Karpas-422 (cell line): ENCODE results near the gene CUTA. TPM values are rescaled to one million over a fixed set of nuclear protein-coding genes. Genes with fewer than 3 reads are reported as not detected.
"Not testable (repeated sequence)": the region's sequence is repeated elsewhere in the genome, so short reads cannot be mapped to it uniquely, and the experiment has no call there.

ENCODE experiments used
- DNase-seq: peaks from one replicate; pipeline ENCODE4 v3.0.0-alpha.2; 2015
- H2AFZ ChIP-seq: fragments of 200-600 bp; sonication (generic); 2 replicates; pipeline ENCODE4 v1.6.1; 2014; ENCODE audit warnings: antibody characterized with exemption, low read length, mixed read lengths
- H3K27ac ChIP-seq: fragments of 200-600 bp; sonication (generic); 2 replicates; pipeline ENCODE4 v1.5.1; 2014; ENCODE audit warnings: mild to moderate bottlenecking, low read length, moderate library complexity
- H3K27me3 ChIP-seq: fragments of 200-600 bp; sonication (generic); 2 replicates; pipeline ENCODE4 v1.6.1; 2014; ENCODE audit warnings: low read length, mixed read lengths
- H3K36me3 ChIP-seq: fragments of 200-600 bp; sonication (generic); 2 replicates; pipeline ENCODE4 v1.6.1; 2014; ENCODE audit warnings: low read length, mixed read lengths; ENCODE audit not compliant: insufficient read depth
- H3K4me1 ChIP-seq: fragments of 200-600 bp; sonication (generic); 2 replicates; pipeline ENCODE4 v1.6.1; 2014; ENCODE audit warnings: mild to moderate bottlenecking, low read length, mixed read lengths
- H3K4me2 ChIP-seq: fragments of 200-600 bp; sonication (generic); 2 replicates; pipeline ENCODE4 v1.6.1; 2014; ENCODE audit warnings: low read length, low read depth, mild to moderate bottlenecking; ENCODE audit not compliant: poor library complexity, severe bottlenecking
- H3K4me3 ChIP-seq: fragments of 200-600 bp; sonication (generic); 2 replicates; pipeline ENCODE4 v1.5.1; 2014; ENCODE audit warnings: mild to moderate bottlenecking, antibody characterized with exemption, low read length, mixed read lengths
- H3K79me2 ChIP-seq: fragments of 200-600 bp; sonication (generic); 2 replicates; pipeline ENCODE4 v1.6.1; 2014; ENCODE audit warnings: mild to moderate bottlenecking, low read length, mixed read lengths
- H3K9ac ChIP-seq: fragments of 200-600 bp; sonication (generic); 2 replicates; pipeline ENCODE4 v1.6.0; 2014; ENCODE audit warnings: low read length
- H3K9me2 ChIP-seq: fragments of 200-600 bp; sonication (generic), shearing (Covaris generic); replicated peaks from 2 replicates; pipeline ENCODE4 v1.6.0; 2014; ENCODE audit warnings: mild to moderate bottlenecking, low read length, moderate library complexity; ENCODE audit not compliant: insufficient read depth
- H3K9me3 ChIP-seq: fragments of 300-700, 200-600 bp; sonication (generic); 2 replicates; pipeline ENCODE4 v1.6.1; 2014; ENCODE audit warnings: low read length, mixed read lengths
- H4K20me1 ChIP-seq: fragments of 200-600 bp; sonication (generic); 2 replicates; pipeline ENCODE4 v1.6.1; 2014; ENCODE audit warnings: mild to moderate bottlenecking, antibody characterized with exemption, low read length, low read depth; ENCODE audit not compliant: insufficient read depth
- total RNA-seq: library from RNA; depleted of rRNA; stranded (reverse); fragments of >200 nt; shearing (Covaris generic); gene quantifications from 2 replicates; pipeline ENCODE4 v1.2.3, GENCODE V29; 2014; ENCODE audit warnings: low replicate concordance

Gene CUTA
- total RNA-seq, 1 experiment from 2014 or later, result 260 TPM

DNA sequence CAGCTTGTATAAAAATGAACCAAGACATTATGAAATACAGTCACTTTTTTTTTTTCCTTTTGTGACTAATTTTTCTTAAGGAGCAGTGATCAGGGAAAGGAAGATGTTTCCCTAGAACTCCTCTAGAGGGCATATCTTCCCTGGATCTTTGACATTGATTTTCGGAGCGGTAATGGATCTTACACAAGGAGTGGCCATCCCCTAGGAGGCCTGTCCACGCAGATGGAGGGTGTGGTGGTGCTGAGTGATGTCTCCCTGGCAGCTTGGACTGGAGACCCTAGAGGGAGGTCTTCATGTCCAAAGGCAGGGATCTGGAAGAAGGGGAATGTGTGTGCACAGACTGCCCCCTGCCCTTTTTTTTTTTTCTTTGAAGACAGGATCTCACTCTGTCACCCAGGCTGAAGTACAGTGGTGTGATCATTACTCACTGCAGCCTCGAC is 33.3 kb downstream of the CUTA start:
- Histone ChIP-seq H3K4me2 (no peak overlapping the region), H3K9ac (no peak overlapping the region), H3K4me1 (peaks cover 4% of the 10 kb centered on the region; the same call in 1 of the 2 replicates), H2AFZ (no peak overlapping the region), H3K27ac (no peak overlapping the region), H3K9me2 (no peaks in the 10 kb centered on the region), H3K79me2 (no peaks in the 10 kb centered on the region), H4K20me1 (no peaks in the 10 kb centered on the region), H3K36me3 (no peaks in the 10 kb centered on the region), H3K27me3 (no peaks in the 10 kb centered on the region), H3K4me3 (no peak overlapping the region), H3K9me3 (no peaks in the 10 kb centered on the region)
- DNase-seq, result peak; percentile 37

DNA sequence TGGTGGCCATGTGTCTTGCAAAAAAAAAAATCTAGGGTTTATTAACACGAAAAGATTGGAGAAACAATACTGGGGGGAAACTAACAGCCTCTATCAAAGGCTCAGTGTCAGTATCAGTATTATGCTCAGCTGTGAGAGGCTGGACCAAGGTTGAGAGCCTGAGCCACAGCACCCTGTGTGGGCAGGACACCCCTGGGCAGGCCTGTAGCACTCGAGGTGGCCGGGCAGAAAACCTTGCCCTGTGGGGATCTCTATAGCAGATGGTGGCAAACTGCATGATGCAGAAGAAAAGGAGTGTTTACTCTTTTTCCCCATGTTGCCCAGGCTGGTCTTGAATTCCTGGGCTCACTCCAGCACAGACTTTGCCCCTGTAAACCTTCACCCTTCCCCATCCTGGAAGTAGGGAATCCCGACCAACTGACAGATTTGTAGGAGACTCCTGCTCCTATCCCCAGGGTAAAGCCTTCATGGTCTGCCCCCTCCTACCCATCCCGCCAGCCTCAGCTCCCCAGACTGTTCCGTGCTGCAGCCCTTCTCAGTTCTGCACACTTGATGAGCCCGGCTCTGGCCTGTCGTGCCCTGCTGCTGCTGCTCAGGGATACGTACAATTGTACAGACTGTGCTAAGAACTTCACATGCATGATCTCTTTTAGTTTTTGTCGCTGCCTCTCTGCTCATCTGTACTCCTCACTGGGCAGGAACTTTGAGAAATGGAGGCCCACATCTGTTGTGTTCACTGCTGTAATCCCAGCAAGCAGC is 34.3 kb downstream of the CUTA start:
- Histone ChIP-seq H3K4me3 (no peak overlapping the region), H3K36me3 (no peaks in the 10 kb centered on the region), H3K9me3 (no peaks in the 10 kb centered on the region), H3K9ac (no peak overlapping the region), H3K79me2 (no peaks in the 10 kb centered on the region), H3K27me3 (no peaks in the 10 kb centered on the region), H3K27ac (no peak overlapping the region), H4K20me1 (no peaks in the 10 kb centered on the region), H2AFZ (no peak overlapping the region), H3K4me2 (no peak overlapping the region), H3K9me2 (no peaks in the 10 kb centered on the region), H3K4me1 (peaks cover 4% of the 10 kb centered on the region; the same call in 1 of the 2 replicates)
- peak; percentile 25 for DNase-seq

DNA sequence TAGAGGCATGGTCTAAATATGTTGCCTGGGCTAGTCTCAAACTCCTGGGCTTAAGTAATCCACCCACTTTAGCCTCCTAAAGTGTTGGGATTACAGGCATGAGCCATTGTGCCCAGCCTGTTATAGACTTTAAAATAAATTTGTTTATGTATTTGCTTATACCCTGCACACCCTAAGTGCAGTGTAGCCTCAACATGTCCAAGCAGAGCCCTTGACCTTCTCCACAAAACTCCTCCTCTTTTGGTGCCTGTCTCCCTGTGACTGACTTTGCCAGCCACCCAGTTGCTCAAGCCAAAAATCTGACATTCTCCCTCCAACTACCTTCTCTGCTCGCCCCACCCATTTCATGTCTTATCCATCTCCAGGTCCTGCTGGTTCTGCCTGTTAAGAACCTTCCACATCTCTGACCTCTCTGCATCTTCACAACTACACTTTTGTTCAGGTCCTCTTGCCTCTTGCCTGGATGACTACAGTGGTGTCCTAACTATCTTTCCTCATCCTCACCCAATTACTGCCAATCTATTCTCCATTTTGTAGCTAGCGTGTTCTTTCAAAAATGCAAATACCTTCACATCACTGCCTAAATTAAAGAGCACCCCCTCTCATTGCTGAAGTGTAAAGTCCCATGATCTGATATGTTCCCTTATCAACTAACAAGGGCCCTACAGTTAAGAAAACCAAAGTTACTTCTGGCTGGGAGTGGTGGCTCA is 37.5 kb downstream of the CUTA start:
- no peaks in the 10 kb centered on the region for H3K9me2 ChIP-seq
- H3K27me3 ChIP-seq, result no peaks in the 10 kb centered on the region
- no peak overlapping the region for H2AFZ ChIP-seq
- no peaks in the 10 kb centered on the region for H3K9me3 ChIP-seq
- no peak overlapping the region for H3K27ac ChIP-seq
- H3K4me3 ChIP-seq, result no peak overlapping the region
- no peaks in the 10 kb centered on the region for H4K20me1 ChIP-seq
- DNase-seq, result peak; percentile 41
- no peaks in the 10 kb centered on the region for H3K79me2 ChIP-seq
- no peak overlapping the region for H3K9ac ChIP-seq
- H3K4me1 ChIP-seq, result peaks cover 4% of the 10 kb centered on the region; the same call in 1 of the 2 replicates
- H3K36me3 ChIP-seq, result no peaks in the 10 kb centered on the region
- H3K4me2 ChIP-seq, result no peak overlapping the region

DNA sequence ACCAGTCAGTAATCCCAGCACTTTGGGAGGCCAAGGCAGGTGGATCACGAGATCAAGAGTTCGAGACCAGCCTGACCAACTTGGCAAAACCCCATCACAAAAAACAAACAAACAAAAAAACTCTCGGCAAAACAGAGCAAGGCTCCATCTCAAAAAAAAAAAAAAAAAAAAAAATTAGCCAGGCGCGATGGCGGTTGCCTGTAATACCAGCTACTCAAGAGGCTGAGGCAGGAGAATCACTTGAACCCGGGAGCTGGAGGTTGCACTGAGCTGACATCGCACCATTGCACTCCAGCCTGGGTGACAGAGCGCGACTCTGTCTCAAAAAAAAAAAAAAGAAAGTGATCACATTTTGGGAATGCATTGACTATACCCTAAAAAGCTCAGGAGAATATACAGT is 38.7 kb downstream of the CUTA start:
- not testable (repeated sequence) for H3K27me3 ChIP-seq, H3K9me2 ChIP-seq, H3K9ac ChIP-seq, H3K27ac ChIP-seq, H3K36me3 ChIP-seq, H3K9me3 ChIP-seq, H3K4me2 ChIP-seq, H4K20me1 ChIP-seq, H3K79me2 ChIP-seq, H3K4me1 ChIP-seq, H3K4me3 ChIP-seq, H2AFZ ChIP-seq, DNase-seq

DNA sequence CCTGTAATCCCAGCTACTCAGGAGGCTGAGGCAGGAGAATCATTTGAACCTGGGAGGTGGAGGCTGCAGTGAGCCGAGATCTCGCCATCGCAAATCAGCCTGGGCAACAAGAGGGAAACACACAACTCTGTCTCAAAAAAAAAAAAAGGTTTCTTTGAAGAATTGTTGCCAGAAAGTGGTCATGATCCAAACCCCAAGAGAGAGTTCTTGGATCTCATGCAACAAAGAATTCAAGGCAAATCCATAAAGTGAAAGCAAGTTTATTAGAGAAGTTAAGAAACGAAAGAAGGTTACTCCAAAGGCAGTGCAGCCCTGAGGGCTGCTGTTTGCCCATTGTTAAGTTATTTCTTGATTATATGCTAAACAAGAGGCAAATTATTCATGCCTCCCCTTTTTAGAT is 40.7 kb downstream of the CUTA start:
- Histone ChIP-seq H4K20me1 (no peaks in the 10 kb centered on the region), H3K4me2 (no peak overlapping the region), H3K36me3 (no peaks in the 10 kb centered on the region), H3K9me3 (no peaks in the 10 kb centered on the region), H3K4me3 (no peak overlapping the region), H2AFZ (no peak overlapping the region), H3K27me3 (no peaks in the 10 kb centered on the region), H3K4me1 (peaks cover 4% of the 10 kb centered on the region; the same call in 1 of the 2 replicates), H3K9ac (no peak overlapping the region), H3K79me2 (no peaks in the 10 kb centered on the region), H3K9me2 (no peaks in the 10 kb centered on the region), H3K27ac (no peak overlapping the region)
- no peak for DNase-seq

DNA sequence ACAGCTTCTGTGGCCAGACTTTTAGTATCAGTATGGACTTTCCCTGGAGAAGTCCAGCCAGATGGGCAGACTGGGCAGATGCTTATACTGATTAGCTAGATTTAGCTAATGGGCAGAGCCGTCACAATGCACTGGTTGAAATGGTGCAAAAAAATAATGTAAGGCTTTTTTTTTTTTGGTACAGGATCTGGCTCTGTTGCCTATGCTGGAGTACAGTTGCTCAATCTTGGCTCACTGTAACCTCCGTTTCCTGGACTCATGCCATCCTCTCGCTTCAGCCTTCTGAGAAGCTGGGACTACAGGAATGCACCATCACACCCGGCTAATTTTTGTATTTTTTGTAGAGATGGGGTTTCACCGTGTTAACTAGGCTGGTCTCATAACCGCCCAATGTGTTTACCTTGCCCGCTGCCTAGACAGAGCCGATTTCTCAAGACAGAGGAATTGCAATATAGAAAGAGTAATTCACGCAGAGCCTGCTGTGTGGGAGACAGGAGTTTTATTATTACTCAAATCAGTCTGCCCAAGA is 42.7 kb downstream of the CUTA start:
- Histone ChIP-seq H3K4me2 (no peak overlapping the region), H3K9me3 (no peaks in the 10 kb centered on the region), H3K9me2 (no peaks in the 10 kb centered on the region), H4K20me1 (no peaks in the 10 kb centered on the region), H3K4me1 (no peaks in the 10 kb centered on the region), H3K9ac (no peak overlapping the region), H3K27me3 (no peaks in the 10 kb centered on the region), H3K27ac (no peak overlapping the region), H3K4me3 (no peak overlapping the region), H2AFZ (no peak overlapping the region), H3K79me2 (no peaks in the 10 kb centered on the region), H3K36me3 (no peaks in the 10 kb centered on the region)
- DNase-seq, result no peak

DNA sequence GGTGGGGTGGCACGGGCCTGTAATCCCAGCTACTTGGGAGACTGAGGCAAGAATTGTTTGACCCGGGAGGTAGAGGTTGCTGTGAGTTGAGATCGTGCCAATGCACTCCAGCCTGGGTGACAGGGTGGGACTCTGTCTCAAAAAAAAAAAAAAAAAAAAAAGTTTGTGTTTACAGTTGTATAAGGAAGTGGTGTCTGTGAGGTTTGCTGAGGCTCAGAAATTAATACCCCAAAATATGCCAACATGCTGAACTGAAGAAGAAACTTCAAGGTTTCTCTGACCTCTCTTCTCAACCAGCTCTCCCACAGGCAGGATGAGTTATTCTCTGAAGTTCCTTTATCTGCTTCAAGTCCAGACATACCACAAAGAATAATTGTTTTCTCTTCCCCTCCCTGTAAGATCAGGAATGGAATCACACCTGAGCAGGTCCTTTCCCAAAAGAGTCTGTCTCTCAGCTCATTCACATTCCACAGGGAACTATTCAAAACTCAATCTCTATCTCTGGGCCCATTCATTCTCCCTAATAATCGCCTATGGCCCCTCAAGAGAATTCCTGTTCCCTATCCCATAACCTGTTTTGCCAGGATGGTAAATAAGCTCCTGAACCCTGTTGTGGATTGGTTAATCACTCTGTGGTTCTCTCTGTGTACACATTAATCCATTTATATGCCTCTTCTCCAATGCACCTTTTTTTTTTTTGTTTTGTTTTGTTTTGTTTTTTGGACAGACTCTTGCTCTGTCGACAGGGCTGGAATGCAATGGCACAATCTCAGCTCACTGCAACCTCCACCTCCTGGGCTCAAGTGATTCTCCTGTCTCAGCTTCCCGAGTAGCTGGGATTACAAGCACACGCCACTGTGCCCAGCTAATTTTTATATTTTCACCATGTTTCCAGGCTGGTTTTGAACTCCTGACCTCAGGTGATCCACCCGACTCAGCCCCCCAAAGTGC is 43.7 kb downstream of the CUTA start:
- H3K9ac ChIP-seq, result no peak overlapping the region
- H3K79me2 ChIP-seq, result no peaks in the 10 kb centered on the region
- no peak overlapping the region for H3K27ac ChIP-seq
- no peaks in the 10 kb centered on the region for H4K20me1 ChIP-seq
- H3K9me3 ChIP-seq, result no peaks in the 10 kb centered on the region
- H2AFZ ChIP-seq, result no peak overlapping the region
- H3K27me3 ChIP-seq, result no peaks in the 10 kb centered on the region
- no peaks in the 10 kb centered on the region for H3K36me3 ChIP-seq
- no peaks in the 10 kb centered on the region for H3K9me2 ChIP-seq
- no peak for DNase-seq
- no peak overlapping the region for H3K4me3 ChIP-seq
- no peaks in the 10 kb centered on the region for H3K4me1 ChIP-seq
- H3K4me2 ChIP-seq, result no peak overlapping the region
